GM21619 (cell line): Measurements from ENCODE around the gene MYL11.

Source experiments
- ATAC-seq: cut with Tn5 transposase; IDR thresholded peaks from one replicate; pipeline ENCODE4 v1.9.1; 2021; ENCODE audit not compliant: unreplicated experiment

Gene MYL11

GRCh38 chr16:30416624-30417528 lies 42.3 kb downstream of the MYL11 start:
- ATAC-seq = no peak

- peak; percentile 77 for ATAC-seq
Measured at GRCh38 chr16:30417529-30418349, 43.1 kb downstream of the MYL11 start.

- ATAC-seq = no peak
Measured at GRCh38 chr16:30418350-30419181, 44.0 kb downstream of the MYL11 start.

- ATAC-seq = no peak
Measured at GRCh38 chr16:30421010-30421409, 46.4 kb downstream of the MYL11 start.
